Prostate gland (tissue), 2 donors: ENCODE data around the gene PYY.

Experiments used
- POLR2AphosphoS5 ChIP-seq: sonication (generic); formaldehyde crosslinking; IDR thresholded peaks from one replicate; pipeline ENCODE4 v1.6.1; 2017; ENCODE audit warnings: antibody characterized with exemption
- TF ChIP-seq, protein P1 (sequence below), 4 experiments: fragments of 200-600 bp in 2 of 4; fragments of 450-650 bp in 2 of 4; sonication (generic) in 2 of 4; IDR thresholded peaks; 1 replicate in 3 of 4; 2 replicates in 1 of 4; pipeline ENCODE4 v1.5.1; 2016 to 2019; ENCODE audit warnings: antibody characterized with exemption in 4 of 4, mild to moderate bottlenecking in 2 of 4, moderate library complexity in 2 of 4

DNA sequence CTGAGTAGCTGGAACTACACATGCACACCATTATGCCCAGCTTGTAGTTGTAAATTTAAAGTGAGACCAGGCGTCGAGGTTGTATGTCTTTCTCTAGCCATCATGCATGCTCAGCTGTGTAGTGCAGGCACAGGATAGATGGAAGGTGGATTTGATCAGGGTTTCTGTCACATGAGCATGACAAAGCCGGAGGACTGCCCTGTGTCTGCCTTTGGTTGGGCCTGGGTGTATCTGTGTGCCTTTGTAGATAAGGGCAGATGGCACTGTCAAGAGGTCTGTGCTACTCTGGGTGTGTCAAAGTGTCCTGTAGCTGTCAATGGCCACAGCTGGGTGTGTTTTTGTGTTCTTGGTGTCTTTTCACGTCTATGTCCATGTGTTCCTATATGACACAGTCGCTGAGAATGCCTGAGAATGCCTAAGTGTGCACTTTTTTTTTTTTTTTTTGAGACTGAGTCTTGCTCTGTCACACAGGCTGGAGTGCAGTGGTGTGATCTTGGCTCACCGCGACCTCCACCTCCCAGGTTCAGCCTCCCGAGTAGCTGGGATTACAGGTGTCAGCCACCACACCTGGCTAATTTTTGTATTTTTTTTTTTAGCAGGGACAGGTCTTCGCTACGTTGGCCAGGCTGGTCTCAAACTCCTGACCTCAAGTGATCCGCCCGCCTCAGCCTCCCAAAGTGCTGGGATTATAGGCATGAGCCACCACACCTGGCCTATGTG is 46.6 kb upstream of the PYY start:
- TF ChIP-seq, protein P1, sequence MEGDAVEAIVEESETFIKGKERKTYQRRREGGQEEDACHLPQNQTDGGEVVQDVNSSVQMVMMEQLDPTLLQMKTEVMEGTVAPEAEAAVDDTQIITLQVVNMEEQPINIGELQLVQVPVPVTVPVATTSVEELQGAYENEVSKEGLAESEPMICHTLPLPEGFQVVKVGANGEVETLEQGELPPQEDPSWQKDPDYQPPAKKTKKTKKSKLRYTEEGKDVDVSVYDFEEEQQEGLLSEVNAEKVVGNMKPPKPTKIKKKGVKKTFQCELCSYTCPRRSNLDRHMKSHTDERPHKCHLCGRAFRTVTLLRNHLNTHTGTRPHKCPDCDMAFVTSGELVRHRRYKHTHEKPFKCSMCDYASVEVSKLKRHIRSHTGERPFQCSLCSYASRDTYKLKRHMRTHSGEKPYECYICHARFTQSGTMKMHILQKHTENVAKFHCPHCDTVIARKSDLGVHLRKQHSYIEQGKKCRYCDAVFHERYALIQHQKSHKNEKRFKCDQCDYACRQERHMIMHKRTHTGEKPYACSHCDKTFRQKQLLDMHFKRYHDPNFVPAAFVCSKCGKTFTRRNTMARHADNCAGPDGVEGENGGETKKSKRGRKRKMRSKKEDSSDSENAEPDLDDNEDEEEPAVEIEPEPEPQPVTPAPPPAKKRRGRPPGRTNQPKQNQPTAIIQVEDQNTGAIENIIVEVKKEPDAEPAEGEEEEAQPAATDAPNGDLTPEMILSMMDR (IDR thresholded peaks at IDR 0.05) = no peak
- TF ChIP-seq POLR2AphosphoS5 = no peak
